ENCODE data around the gene DPH7.
"Not testable (repeated sequence)": the region's sequence is repeated elsewhere in the genome, so short reads cannot be mapped to it uniquely, and the experiment has no call there.

GRCh38 chr9:137550958-137551263 is 27.8 kb downstream of the DPH7 start:
- TF ChIP-seq CTCF (IDR thresholded peaks at IDR 0.05; ENCODE audit: insufficient read depth, low read depth, low read length); EZH2 (IDR thresholded peaks at IDR 0.05; ENCODE audit: insufficient read depth, low read length): not testable (repeated sequence)
